Epithelial cell of proximal tubule (primary cell): ENCODE data around the gene KCNMB1. TPM values are rescaled to one million over a fixed set of nuclear protein-coding genes. Genes with fewer than 3 reads are reported as not detected.
A peak's percentile ranks its signal among the peaks of the same experiment; 100 is the strongest.

Source experiments
- DNase-seq: peaks from one replicate; pipeline ENCODE4 v3.0.0-alpha.2; 2011; ENCODE audit warnings: low read depth
- H3K4me3 ChIP-seq: 2 replicates; pipeline ENCODE4 v1.5.1; 2011; ENCODE audit warnings: low read depth, mild to moderate bottlenecking, low read length
- CTCF ChIP-seq: conservative IDR thresholded peaks from 2 replicates; pipeline ENCODE4 v1.5.1; 2012; ENCODE audit warnings: low read depth, mild to moderate bottlenecking, low read length
- total RNA-seq: library from RNA; depleted of rRNA; stranded (reverse); fragments of >200 nt; gene quantifications from 2 replicates; pipeline ENCODE4 v1.2.3, GENCODE V29; 2015

The KCNMB1 gene
- total RNA-seq, 1 donor from 2014 or later: not detected

- H3K4me3 ChIP-seq: no peak overlapping the region
- no peak for TF ChIP-seq CTCF
- DNase-seq: no peak
These were observed 36.0 kb downstream of the KCNMB1 start for GRCh38 chr5:170353011-170353761.

- H3K4me3 ChIP-seq: no peak overlapping the region
- DNase-seq: no peak
- peak; percentile 32 for TF ChIP-seq CTCF
These were observed 41.0 kb downstream of the KCNMB1 start for GRCh38 chr5:170348137-170348633.

GRCh38 chr5:170347022-170347567 lies 42.1 kb downstream of the KCNMB1 start:
- H3K4me3 ChIP-seq: no peak overlapping the region
- no peak for TF ChIP-seq CTCF
- DNase-seq: no peak

- no peak for DNase-seq
- H3K4me3 ChIP-seq: no peak overlapping the region
- TF ChIP-seq CTCF: no peak
These were observed 43.2 kb downstream of the KCNMB1 start for GRCh38 chr5:170345971-170346370.

- H3K4me3 ChIP-seq: no peak overlapping the region
- no peak for TF ChIP-seq CTCF
- DNase-seq: no peak
These were observed 46.0 kb downstream of the KCNMB1 start for GRCh38 chr5:170343177-170343576.

GRCh38 chr5:170342153-170342725 lies 46.9 kb downstream of the KCNMB1 start:
- no peak for DNase-seq

More at GRCh38 chr5:170342153-170342725, 46.9 kb downstream of the KCNMB1 start:
- H3K4me3 ChIP-seq: no peak overlapping the region
- no peak for TF ChIP-seq CTCF
